Trophoblast cell (in vitro differentiated cells and primary cell): Measurements from ENCODE around the gene SOBP.

Experiments
- DNase-seq, 2 donors: peaks; one replicate each; pipeline ENCODE4 v3.0.0-alpha.2; 2016
- H2AFZ ChIP-seq: 2 replicates; pipeline ENCODE4 v1.6.1; 2013; ENCODE audit warnings: low read length, moderate library complexity, mild to moderate bottlenecking; ENCODE audit not compliant: insufficient read depth, poor library complexity
- H2AK5ac ChIP-seq: 2 replicates; pipeline ENCODE4 v1.6.1; 2013; ENCODE audit warnings: mild to moderate bottlenecking, low read length
- H2BK120ac ChIP-seq: 2 replicates; pipeline ENCODE4 v1.6.1; 2013; ENCODE audit warnings: low read length, mild to moderate bottlenecking, moderate library complexity; ENCODE audit not compliant: insufficient read depth, poor library complexity
- H2BK12ac ChIP-seq: 2 replicates; pipeline ENCODE4 v1.6.1; 2013; ENCODE audit warnings: mild to moderate bottlenecking, low read length, moderate library complexity
- H2BK5ac ChIP-seq: 2 replicates; pipeline ENCODE4 v1.6.1; 2013; ENCODE audit warnings: low read length, low read depth, moderate library complexity, mild to moderate bottlenecking; ENCODE audit not compliant: poor library complexity
- H3K14ac ChIP-seq: 2 replicates; pipeline ENCODE4 v1.6.1; 2013; ENCODE audit warnings: mild to moderate bottlenecking, low read length
- H3K18ac ChIP-seq: 2 replicates; pipeline ENCODE4 v1.6.1; 2013; ENCODE audit warnings: mild to moderate bottlenecking, low read length
- H3K23ac ChIP-seq: 2 replicates; pipeline ENCODE4 v1.6.1; 2013; ENCODE audit warnings: low read length
- H3K27ac ChIP-seq: 2 replicates; pipeline ENCODE4 v1.5.1; 2013; ENCODE audit warnings: low read depth, mild to moderate bottlenecking, inconsistent platforms, low read length, moderate library complexity
- H3K27me3 ChIP-seq: 2 replicates; pipeline ENCODE4 v1.6.1; 2013; ENCODE audit warnings: inconsistent platforms, mild to moderate bottlenecking, low read length, moderate library complexity; ENCODE audit not compliant: insufficient read depth
- H3K36me3 ChIP-seq, 2 experiments: 1 replicate in 1 of 2; 2 replicates in 1 of 2; pipeline ENCODE4 v1.6.1; 2013; ENCODE audit warnings: low read length in 2 of 2, mild to moderate bottlenecking in 2 of 2, moderate library complexity in 1 of 2; ENCODE audit not compliant: insufficient read depth in 2 of 2, control insufficient read depth in 1 of 2
- H3K4ac ChIP-seq: 2 replicates; pipeline ENCODE4 v1.6.1; 2013; ENCODE audit warnings: low read depth, mild to moderate bottlenecking, low read length, moderate library complexity
- H3K4me1 ChIP-seq, 2 experiments: 1 replicate in 1 of 2; 2 replicates in 1 of 2; pipeline ENCODE4 v1.6.1; 2013; ENCODE audit warnings: low read length in 2 of 2, mild to moderate bottlenecking in 2 of 2, moderate library complexity in 1 of 2; ENCODE audit not compliant: insufficient read depth in 2 of 2, control insufficient read depth in 1 of 2
- H3K4me2 ChIP-seq: 2 replicates; pipeline ENCODE4 v1.6.1; 2013; ENCODE audit warnings: inconsistent platforms, mild to moderate bottlenecking, low read length, moderate library complexity
- H3K4me3 ChIP-seq: 2 replicates; pipeline ENCODE4 v1.5.1; 2013; ENCODE audit warnings: mild to moderate bottlenecking, low read depth, low read length, inconsistent platforms
- H3K79me1 ChIP-seq: one replicate; pipeline ENCODE4 v1.6.1; 2013; ENCODE audit warnings: low read length
- H3K79me2 ChIP-seq: 2 replicates; pipeline ENCODE4 v1.6.1; 2013; ENCODE audit warnings: low read length, mild to moderate bottlenecking; ENCODE audit not compliant: control insufficient read depth, insufficient read depth, poor library complexity
- H3K9ac ChIP-seq: 2 replicates; pipeline ENCODE4 v1.6.1; 2013; ENCODE audit warnings: mild to moderate bottlenecking, low read length
- H3K9me3 ChIP-seq: 2 replicates; pipeline ENCODE4 v1.6.1; 2013; ENCODE audit warnings: low read depth, mild to moderate bottlenecking, control low read depth, inconsistent platforms, low read length; ENCODE audit not compliant: insufficient read depth
- H4K12ac ChIP-seq: 2 replicates; pipeline ENCODE4 v1.6.1; 2013; ENCODE audit warnings: low read depth, mild to moderate bottlenecking, low read length, moderate library complexity
- H4K8ac ChIP-seq: 2 replicates; pipeline ENCODE4 v1.6.1; 2013; ENCODE audit warnings: low read depth, mild to moderate bottlenecking, low read length, moderate library complexity
- H4K91ac ChIP-seq: one replicate; pipeline ENCODE4 v1.6.1; 2013; ENCODE audit warnings: low read depth, mild to moderate bottlenecking, low read length, moderate library complexity
- WGBS: extraction: QIAGEN DNeasy Blood & Tissue Kit; methylation state at CpG from one replicate; pipeline ENCODE4 v1.1.7; 2013; ENCODE audit warnings: missing lambda C conversion rate; ENCODE audit not compliant: insufficient read length, insufficient coverage; ENCODE audit errors: extremely low coverage; 5-methylcytosine and 5-hydroxymethylcytosine counted together

Gene SOBP

GRCh38 chr6:107542192-107542668 lies 52.3 kb downstream of the SOBP start:
- no peak overlapping the region for H3K27ac ChIP-seq
- no peak overlapping the region for H2AK5ac ChIP-seq
- no peaks in the 10 kb centered on the region for H3K79me1 ChIP-seq
- no peaks in the 10 kb centered on the region for H3K36me3 ChIP-seq
- H3K4me1 ChIP-seq: no peaks in the 10 kb centered on the region
- H2AFZ ChIP-seq: no peak overlapping the region
- H4K8ac ChIP-seq: no peak overlapping the region
- no peak overlapping the region for H4K91ac ChIP-seq
- no peak overlapping the region for H3K4me2 ChIP-seq
- H3K27me3 ChIP-seq: no peaks in the 10 kb centered on the region
- DNase-seq: no peak
- no peak overlapping the region for H3K4me3 ChIP-seq
- no CpG with 5 or more reads among the region's 6 CpGs for WGBS
- no peaks in the 10 kb centered on the region for H3K79me2 ChIP-seq
- H3K9me3 ChIP-seq: peaks cover 2% of the 10 kb centered on the region
- H3K14ac ChIP-seq: no peak overlapping the region
- H2BK12ac ChIP-seq: no peak overlapping the region
- H3K9ac ChIP-seq: no peak overlapping the region
- no peak overlapping the region for H2BK120ac ChIP-seq
- no peak overlapping the region for H3K23ac ChIP-seq
- no peak overlapping the region for H3K4ac ChIP-seq
- no peak overlapping the region for H3K18ac ChIP-seq
- no peak overlapping the region for H2BK5ac ChIP-seq
- no peak overlapping the region for H4K12ac ChIP-seq

- no peak for DNase-seq
- Histone ChIP-seq H3K9ac (no peak overlapping the region), H2BK120ac (no peak overlapping the region), H3K4me1 (no peaks in the 10 kb centered on the region), H3K79me2 (no peaks in the 10 kb centered on the region), H4K12ac (no peak overlapping the region), H2AK5ac (no peak overlapping the region), H3K23ac (no peak overlapping the region), H3K79me1 (no peaks in the 10 kb centered on the region), H3K27ac (no peak overlapping the region), H3K4ac (no peak overlapping the region), H4K8ac (no peak overlapping the region), H3K4me3 (no peak overlapping the region), H2BK5ac (no peak overlapping the region), H3K36me3 (no peaks in the 10 kb centered on the region), H2BK12ac (no peak overlapping the region), H3K9me3 (peaks cover 2% of the 10 kb centered on the region), H3K4me2 (no peak overlapping the region), H3K18ac (no peak overlapping the region), H3K14ac (no peak overlapping the region), H4K91ac (no peak overlapping the region), H3K27me3 (no peaks in the 10 kb centered on the region), H2AFZ (no peak overlapping the region)
- no CpG with 5 or more reads among the region's 2 CpGs for WGBS
Observed at GRCh38 chr6:107543088-107543487, 53.2 kb downstream of the SOBP start.

GRCh38 chr6:107543567-107543966 lies 53.6 kb downstream of the SOBP start:
- Histone ChIP-seq H3K9ac (no peak overlapping the region), H4K91ac (no peak overlapping the region), H3K23ac (no peak overlapping the region)

GRCh38 chr6:107545763-107546162 lies 55.8 kb downstream of the SOBP start:
- Histone ChIP-seq H3K79me1 (no peaks in the 10 kb centered on the region), H3K14ac (no peak overlapping the region), H3K4me2 (no peak overlapping the region), H2BK12ac (no peak overlapping the region), H2BK5ac (no peak overlapping the region), H3K9ac (no peak overlapping the region), H4K91ac (no peak overlapping the region), H2BK120ac (no peak overlapping the region), H3K18ac (no peak overlapping the region), H3K27me3 (no peaks in the 10 kb centered on the region), H3K4me1 (no peaks in the 10 kb centered on the region), H3K79me2 (no peaks in the 10 kb centered on the region), H3K4me3 (no peak overlapping the region), H4K12ac (no peak overlapping the region), H2AFZ (no peak overlapping the region), H3K36me3 (no peaks in the 10 kb centered on the region), H3K4ac (no peak overlapping the region), H2AK5ac (no peak overlapping the region), H3K9me3 (peaks cover 2% of the 10 kb centered on the region), H4K8ac (no peak overlapping the region), H3K27ac (no peak overlapping the region), H3K23ac (no peak overlapping the region)
- no CpG with 5 or more reads among the region's 4 CpGs for WGBS
- DNase-seq: no peak

More at GRCh38 chr6:107543567-107543966, 53.6 kb downstream of the SOBP start:
- no peak overlapping the region for H2AFZ ChIP-seq
- DNase-seq: no peak
- no peak overlapping the region for H3K4ac ChIP-seq
- H4K12ac ChIP-seq: no peak overlapping the region
- H3K4me3 ChIP-seq: no peak overlapping the region
- H2BK5ac ChIP-seq: no peak overlapping the region
- H3K27ac ChIP-seq: no peak overlapping the region
- H3K9me3 ChIP-seq: peaks cover 2% of the 10 kb centered on the region
- no peak overlapping the region for H2BK120ac ChIP-seq
- H3K79me1 ChIP-seq: no peaks in the 10 kb centered on the region
- H3K79me2 ChIP-seq: no peaks in the 10 kb centered on the region
- WGBS: no CpG with 5 or more reads among the region's 2 CpGs
- no peak overlapping the region for H3K14ac ChIP-seq
- no peak overlapping the region for H2BK12ac ChIP-seq
- H3K18ac ChIP-seq: no peak overlapping the region
- no peak overlapping the region for H3K4me2 ChIP-seq
- no peaks in the 10 kb centered on the region for H3K27me3 ChIP-seq
- no peaks in the 10 kb centered on the region for H3K4me1 ChIP-seq
- no peaks in the 10 kb centered on the region for H3K36me3 ChIP-seq
- no peak overlapping the region for H4K8ac ChIP-seq
- no peak overlapping the region for H2AK5ac ChIP-seq
